Measurements from ENCODE around the gene CLMP.
"Not testable (repeated sequence)": the region's sequence is repeated elsewhere in the genome, so short reads cannot be mapped to it uniquely, and the experiment has no call there.

The CLMP gene

GRCh38 chr11:123209591-123209990 is 14.5 kb upstream of the CLMP start:
- Histone ChIP-seq H2BK12ac (ENCODE audit: low read length) (no peak overlapping the region), H3K4ac (ENCODE audit: low read length) (no peak overlapping the region), H3K27me3 (ENCODE audit: control insufficient read depth in 3 of 3, insufficient read depth in 3 of 3, low read depth in 1 of 3, low read length in 3 of 3) (no peaks in the 10 kb centered on the region), H2BK120ac (ENCODE audit: low read depth, low read length) (no peak overlapping the region), H3K36me3 (replicated peaks in 1 of 2; ENCODE audit: control insufficient read depth in 2 of 2, insufficient read depth in 2 of 2, low read length in 2 of 2) (no peaks in the 10 kb centered on the region), H2AFZ (ENCODE audit: low read length) (no peak overlapping the region), H2BK5ac (ENCODE audit: low read length) (no peak overlapping the region), H3K4me1 (ENCODE audit: control insufficient read depth in 2 of 2, insufficient read depth in 1 of 2, low read depth in 1 of 2, low read length in 2 of 2) (peaks cover 12 to 21% of the 10 kb centered on the region in 2 donors), H3K9me3 (replicated peaks in 1 of 2; ENCODE audit: control insufficient read depth in 2 of 2, insufficient read depth in 1 of 2, low read depth in 1 of 2, low read length in 2 of 2) (no peaks in the 10 kb centered on the region), H4K91ac (ENCODE audit: low read depth, low read length, poor library complexity) (no peak overlapping the region), H3K18ac (ENCODE audit: low read length) (no peak overlapping the region), H3K79me1 (ENCODE audit: low read depth, low read length) (no peaks in the 10 kb centered on the region), H3K27ac (replicated peaks; ENCODE audit: low read length) (no peak overlapping the region), H3K14ac (ENCODE audit: low read length) (no peak overlapping the region), H3K9ac (ENCODE audit: low read depth, low read length, poor library complexity) (no peak overlapping the region), H4K8ac (ENCODE audit: low read depth, low read length) (no peak overlapping the region), H3K4me2 (ENCODE audit: insufficient read depth, low read length, poor library complexity, severe bottlenecking) (no peak overlapping the region), H2AK5ac (ENCODE audit: low read depth, low read length) (no peak overlapping the region), H3K4me3 (ENCODE audit: low read length in 2 of 2) (no peak overlapping the region), H2BK15ac (ENCODE audit: low read length) (no peak overlapping the region), H3K23ac (ENCODE audit: low read depth, low read length, poor library complexity) (no peak overlapping the region)
- no CpG with 5 or more reads among the region's 4 CpGs for WGBS, 2 donors (ENCODE audit: extremely low coverage in 2 of 2, insufficient read length in 2 of 2, insufficient replicate concordance in 1 of 2)
- DNase-seq (ENCODE audit: low spot score): no peak

GRCh38 chr11:123206791-123207434 is 11.9 kb upstream of the CLMP start:
- no peak overlapping the region for H3K23ac ChIP-seq (ENCODE audit: low read depth, low read length, poor library complexity)
- H2AK5ac ChIP-seq (ENCODE audit: low read depth, low read length): no peak overlapping the region
- peak overlapping the region; percentile 59 for H3K27ac ChIP-seq (replicated peaks; ENCODE audit: low read length)
- H2BK15ac ChIP-seq (ENCODE audit: low read length): no peak overlapping the region
- H2BK5ac ChIP-seq (ENCODE audit: low read length): no peak overlapping the region
- H3K9me3 ChIP-seq (replicated peaks in 1 of 2; ENCODE audit: control insufficient read depth in 2 of 2, insufficient read depth in 1 of 2, low read depth in 1 of 2, low read length in 2 of 2): no peaks in the 10 kb centered on the region
- peaks cover 26 to 38% of the 10 kb centered on the region in 2 donors for H3K4me1 ChIP-seq (ENCODE audit: control insufficient read depth in 2 of 2, insufficient read depth in 1 of 2, low read depth in 1 of 2, low read length in 2 of 2)
- peak overlapping the region; percentile 90 for H3K18ac ChIP-seq (ENCODE audit: low read length)
- H3K36me3 ChIP-seq (replicated peaks in 1 of 2; ENCODE audit: control insufficient read depth in 2 of 2, insufficient read depth in 2 of 2, low read length in 2 of 2): no peaks in the 10 kb centered on the region
- no peak overlapping the region for H3K9ac ChIP-seq (ENCODE audit: low read depth, low read length, poor library complexity)
- no peak overlapping the region for H2BK120ac ChIP-seq (ENCODE audit: low read depth, low read length)
- H3K27me3 ChIP-seq (ENCODE audit: control insufficient read depth in 3 of 3, insufficient read depth in 3 of 3, low read depth in 1 of 3, low read length in 3 of 3): no peaks in the 10 kb centered on the region
- H3K4ac ChIP-seq (ENCODE audit: low read length): no peak overlapping the region
- DNase-seq (ENCODE audit: low spot score): peak; percentile 33
- H3K4me3 ChIP-seq (ENCODE audit: low read length in 2 of 2): no peak overlapping the region
- H2AFZ ChIP-seq (ENCODE audit: low read length): peak overlapping the region; percentile 78
- H4K8ac ChIP-seq (ENCODE audit: low read depth, low read length): no peak overlapping the region
- no peak overlapping the region for H2BK12ac ChIP-seq (ENCODE audit: low read length)
- peak overlapping the region; percentile 50 for H3K14ac ChIP-seq (ENCODE audit: low read length)
- WGBS, 2 donors (ENCODE audit: extremely low coverage in 2 of 2, insufficient read length in 2 of 2, insufficient replicate concordance in 1 of 2): no CpG with 5 or more reads among the region's 10 CpGs
- H3K79me1 ChIP-seq (ENCODE audit: low read depth, low read length): no peaks in the 10 kb centered on the region
- H3K4me2 ChIP-seq (ENCODE audit: insufficient read depth, low read length, poor library complexity, severe bottlenecking): peak overlapping the region; percentile 13
- no peak overlapping the region for H4K91ac ChIP-seq (ENCODE audit: low read depth, low read length, poor library complexity)

- WGBS, 2 donors (ENCODE audit: extremely low coverage in 2 of 2, insufficient read length in 2 of 2, insufficient replicate concordance in 1 of 2): no CpG with 5 or more reads among the region's 7 CpGs
- H4K91ac ChIP-seq (ENCODE audit: low read depth, low read length, poor library complexity); H2BK120ac ChIP-seq (ENCODE audit: low read depth, low read length); H3K36me3 ChIP-seq (replicated peaks in 1 of 2; ENCODE audit: control insufficient read depth in 2 of 2, insufficient read depth in 2 of 2, low read length in 2 of 2); H3K23ac ChIP-seq (ENCODE audit: low read depth, low read length, poor library complexity); H3K4me2 ChIP-seq (ENCODE audit: insufficient read depth, low read length, poor library complexity, severe bottlenecking); H2BK5ac ChIP-seq (ENCODE audit: low read length); DNase-seq (ENCODE audit: low spot score); H3K9ac ChIP-seq (ENCODE audit: low read depth, low read length, poor library complexity); H2BK12ac ChIP-seq (ENCODE audit: low read length); H2AK5ac ChIP-seq (ENCODE audit: low read depth, low read length); H3K79me1 ChIP-seq (ENCODE audit: low read depth, low read length); H3K27me3 ChIP-seq (ENCODE audit: control insufficient read depth in 3 of 3, insufficient read depth in 3 of 3, low read depth in 1 of 3, low read length in 3 of 3); H3K14ac ChIP-seq (ENCODE audit: low read length); H3K4me3 ChIP-seq (ENCODE audit: low read length in 2 of 2); H3K27ac ChIP-seq (replicated peaks; ENCODE audit: low read length); H2AFZ ChIP-seq (ENCODE audit: low read length); H3K4ac ChIP-seq (ENCODE audit: low read length); H4K8ac ChIP-seq (ENCODE audit: low read depth, low read length); H3K18ac ChIP-seq (ENCODE audit: low read length); H2BK15ac ChIP-seq (ENCODE audit: low read length); H3K9me3 ChIP-seq (replicated peaks in 1 of 2; ENCODE audit: control insufficient read depth in 2 of 2, insufficient read depth in 1 of 2, low read depth in 1 of 2, low read length in 2 of 2): not testable (repeated sequence)
- peaks cover 22 to 39% of the 10 kb centered on the region in 2 donors for H3K4me1 ChIP-seq (ENCODE audit: control insufficient read depth in 2 of 2, insufficient read depth in 1 of 2, low read depth in 1 of 2, low read length in 2 of 2)
Measured at GRCh38 chr11:123206055-123206454, 11.0 kb upstream of the CLMP start.

GRCh38 chr11:123203934-123204333 is 8.9 kb upstream of the CLMP start:
- no peak overlapping the region for H4K8ac ChIP-seq (ENCODE audit: low read depth, low read length)
- H3K4me2 ChIP-seq (ENCODE audit: insufficient read depth, low read length, poor library complexity, severe bottlenecking): no peak overlapping the region
- no peaks in the 10 kb centered on the region for H3K36me3 ChIP-seq (replicated peaks in 1 of 2; ENCODE audit: control insufficient read depth in 2 of 2, insufficient read depth in 2 of 2, low read length in 2 of 2)
- H3K9ac ChIP-seq (ENCODE audit: low read depth, low read length, poor library complexity): no peak overlapping the region
- H3K27me3 ChIP-seq (ENCODE audit: control insufficient read depth in 3 of 3, insufficient read depth in 3 of 3, low read depth in 1 of 3, low read length in 3 of 3): no peaks in the 10 kb centered on the region
- no peak overlapping the region for H2BK5ac ChIP-seq (ENCODE audit: low read length)
- H3K18ac ChIP-seq (ENCODE audit: low read length): no peak overlapping the region
- H2AFZ ChIP-seq (ENCODE audit: low read length): no peak overlapping the region
- no peak overlapping the region for H2BK12ac ChIP-seq (ENCODE audit: low read length)
- H2BK15ac ChIP-seq (ENCODE audit: low read length): no peak overlapping the region
- WGBS, 2 donors (ENCODE audit: extremely low coverage in 2 of 2, insufficient read length in 2 of 2, insufficient replicate concordance in 1 of 2): no CpG with 5 or more reads among the region's 6 CpGs
- H2AK5ac ChIP-seq (ENCODE audit: low read depth, low read length): no peak overlapping the region
- H3K14ac ChIP-seq (ENCODE audit: low read length): no peak overlapping the region
- no peaks in the 10 kb centered on the region for H3K9me3 ChIP-seq (replicated peaks in 1 of 2; ENCODE audit: control insufficient read depth in 2 of 2, insufficient read depth in 1 of 2, low read depth in 1 of 2, low read length in 2 of 2)
- DNase-seq (ENCODE audit: low spot score): no peak
- H4K91ac ChIP-seq (ENCODE audit: low read depth, low read length, poor library complexity): no peak overlapping the region
- no peak overlapping the region for H3K27ac ChIP-seq (replicated peaks; ENCODE audit: low read length)
- H2BK120ac ChIP-seq (ENCODE audit: low read depth, low read length): no peak overlapping the region
- no peaks in the 10 kb centered on the region for H3K79me1 ChIP-seq (ENCODE audit: low read depth, low read length)
- H3K4me3 ChIP-seq (ENCODE audit: low read length in 2 of 2): no peak overlapping the region
- no peak overlapping the region for H3K4ac ChIP-seq (ENCODE audit: low read length)
- peaks cover 21 to 38% of the 10 kb centered on the region in 2 donors for H3K4me1 ChIP-seq (ENCODE audit: control insufficient read depth in 2 of 2, insufficient read depth in 1 of 2, low read depth in 1 of 2, low read length in 2 of 2)
- no peak overlapping the region for H3K23ac ChIP-seq (ENCODE audit: low read depth, low read length, poor library complexity)

All from neuronal stem cell (in vitro differentiated cells).